GM19035 (cell line): ENCODE measurements around the gene SMAD1.
A peak's percentile ranks its signal among the peaks of the same experiment; 100 is the strongest.

Experiments
- ATAC-seq: cut with Tn5 transposase; IDR thresholded peaks from one replicate; pipeline ENCODE4 v1.9.1; 2021; ENCODE audit not compliant: unreplicated experiment

SMAD1 gene

GRCh38 chr4:145488310-145488709 lies 6.7 kb downstream of the SMAD1 start:
- no peak for ATAC-seq

DNA sequence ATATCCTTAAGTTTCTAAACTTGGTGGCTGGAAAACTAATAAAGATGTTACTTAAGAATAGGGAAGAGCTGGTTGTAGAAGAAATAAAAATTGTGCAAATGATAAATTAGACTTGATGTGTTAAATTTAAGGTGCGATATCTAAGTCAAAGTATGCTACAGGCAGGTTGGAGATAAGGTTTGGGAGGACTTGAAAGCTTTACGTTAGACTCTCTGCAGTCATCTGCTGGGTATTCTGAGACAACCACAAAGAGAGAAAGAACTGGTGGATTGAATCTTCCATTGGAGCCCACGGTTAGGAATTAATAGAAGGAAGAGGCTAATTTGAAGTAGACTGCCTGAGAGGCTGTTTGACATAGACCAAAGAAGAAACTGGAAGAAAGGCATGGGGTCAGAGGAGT lies 7.9 kb downstream of the SMAD1 start:
- no peak for ATAC-seq

- no peak for ATAC-seq
Measured at GRCh38 chr4:145490361-145490760, 8.7 kb downstream of the SMAD1 start.

- no peak for ATAC-seq
Measured at GRCh38 chr4:145490796-145491195, 9.1 kb downstream of the SMAD1 start.

DNA sequence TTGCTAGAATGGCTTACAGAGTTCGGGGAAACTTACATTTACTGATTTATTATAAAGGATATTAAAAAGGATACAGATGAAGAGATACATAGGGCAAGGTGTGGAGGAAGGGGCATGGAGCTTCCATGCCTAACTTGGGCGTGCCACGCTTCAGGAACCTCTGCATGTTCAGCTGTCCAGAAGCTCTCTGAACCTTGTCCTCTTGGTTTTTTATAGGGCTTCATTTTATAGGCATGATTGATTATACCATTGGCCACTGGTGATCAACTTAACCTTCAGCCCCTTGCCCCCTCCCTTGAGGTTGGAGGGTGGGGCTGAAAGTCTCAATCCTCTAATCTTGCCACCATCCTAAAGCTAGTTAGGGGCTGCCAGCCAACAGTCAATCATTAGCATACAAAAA lies 10.7 kb downstream of the SMAD1 start:
- no peak for ATAC-seq

GRCh38 chr4:145493166-145493565 lies 11.5 kb downstream of the SMAD1 start:
- ATAC-seq, result no peak

GRCh38 chr4:145494666-145495270 lies 13.1 kb downstream of the SMAD1 start:
- ATAC-seq, result no peak

DNA sequence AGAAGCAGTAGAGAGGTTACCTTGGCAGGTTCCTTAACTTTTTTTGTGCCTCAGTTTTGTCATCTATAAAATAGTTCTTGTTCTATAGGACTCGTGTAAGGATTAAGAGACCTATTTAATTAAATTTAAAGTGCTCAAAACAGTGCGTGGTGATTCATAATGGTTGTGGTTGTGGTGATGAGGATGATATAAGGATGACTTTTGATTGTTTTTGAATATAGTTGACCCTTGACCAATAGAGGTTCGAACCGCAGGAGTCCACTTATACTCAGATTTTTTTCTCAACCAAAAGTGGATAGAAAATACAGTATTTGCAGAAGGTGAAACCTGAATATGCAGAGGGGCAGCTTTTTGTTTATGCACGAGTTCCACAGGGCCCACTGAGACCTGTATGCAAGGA lies 14.6 kb downstream of the SMAD1 start:
- no peak for ATAC-seq

- no peak for ATAC-seq
Measured at GRCh38 chr4:145497199-145498149, 15.8 kb downstream of the SMAD1 start.

DNA sequence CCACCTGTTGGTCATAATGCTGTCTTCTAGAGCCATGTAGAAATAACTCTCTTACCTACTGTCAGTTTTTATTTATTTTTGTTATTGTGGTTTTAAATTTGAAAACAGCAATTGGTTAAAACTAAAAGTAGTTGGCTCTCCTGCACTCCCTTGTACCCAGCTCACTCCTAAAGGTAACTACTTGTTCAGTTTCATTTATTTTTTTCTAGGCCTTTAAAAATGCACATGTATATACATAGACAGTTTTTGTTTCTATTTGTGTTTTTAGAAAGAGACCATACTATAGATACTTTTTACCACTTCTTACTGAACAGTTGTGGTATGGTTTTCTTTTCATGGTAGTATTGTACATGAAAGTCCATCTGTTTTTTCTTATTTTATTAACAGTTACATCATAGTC lies 16.8 kb downstream of the SMAD1 start:
- peak; percentile 75 for ATAC-seq

DNA sequence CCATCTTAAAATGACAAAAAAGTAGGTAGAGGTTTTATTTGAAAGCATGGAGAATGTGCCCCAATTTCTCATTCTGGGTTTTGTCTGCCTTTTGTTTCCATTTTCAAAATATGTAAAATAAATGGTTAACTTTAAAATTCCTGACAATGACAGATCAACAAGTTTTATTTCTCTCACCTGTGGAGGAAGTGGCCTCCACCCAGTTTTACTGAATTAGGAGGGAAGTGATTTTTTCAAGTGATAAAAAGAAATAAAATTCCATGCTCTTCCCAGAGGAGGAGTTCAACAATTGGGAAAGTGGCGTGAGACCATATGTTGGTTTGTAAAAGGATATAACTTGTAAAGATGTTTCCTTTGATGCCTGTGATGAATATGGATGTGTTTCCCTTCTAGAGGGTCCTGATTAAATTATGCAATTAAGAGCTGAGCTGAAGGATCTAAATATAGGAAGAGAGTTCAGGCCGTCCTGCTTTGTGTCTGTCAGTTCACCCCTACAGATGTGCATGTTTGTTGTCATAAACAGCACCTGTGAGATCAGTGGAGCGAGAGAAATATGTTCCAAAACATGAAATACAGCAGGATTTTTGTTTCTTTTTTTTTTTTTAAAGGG lies 19.5 kb downstream of the SMAD1 start:
- ATAC-seq, result peak; percentile 58

GRCh38 chr4:145502809-145503208 lies 21.2 kb downstream of the SMAD1 start:
- ATAC-seq, result no peak

DNA sequence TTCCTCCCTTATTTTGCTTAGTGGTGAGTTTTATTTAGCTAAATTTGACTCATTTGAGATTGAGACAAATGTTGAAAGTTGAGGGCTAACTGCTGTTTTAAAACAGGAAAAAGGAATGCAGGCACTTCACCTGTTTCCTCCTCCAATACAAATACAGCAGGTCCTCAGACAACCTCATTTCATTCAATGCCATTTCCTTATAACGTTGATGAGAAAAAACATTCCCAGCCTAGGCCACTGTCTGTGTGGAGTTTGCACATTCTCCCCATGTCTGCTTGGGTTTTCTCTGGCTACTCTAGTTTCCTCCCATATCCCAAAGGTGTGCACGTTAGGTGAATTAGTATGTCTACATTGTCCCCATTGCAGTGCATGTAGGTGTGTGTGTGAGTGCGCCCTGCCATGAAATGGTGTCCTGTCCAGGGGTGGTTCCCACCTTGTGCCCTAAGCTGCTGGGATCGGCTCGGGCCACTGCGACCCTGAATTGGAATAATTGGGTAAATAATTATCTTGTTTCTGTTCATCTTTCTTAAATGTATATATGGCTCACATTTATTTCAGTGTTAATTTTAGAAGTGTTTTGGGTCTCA lies 21.9 kb downstream of the SMAD1 start:
- no peak for ATAC-seq

GRCh38 chr4:145505995-145506394 lies 24.3 kb downstream of the SMAD1 start:
- no peak for ATAC-seq

GRCh38 chr4:145507636-145508035 lies 26.0 kb downstream of the SMAD1 start:
- ATAC-seq, result no peak

- no peak for ATAC-seq
Measured at GRCh38 chr4:145511913-145512522, 30.4 kb downstream of the SMAD1 start.

- no peak for ATAC-seq
Measured at GRCh38 chr4:145513020-145513621, 31.5 kb downstream of the SMAD1 start.

DNA sequence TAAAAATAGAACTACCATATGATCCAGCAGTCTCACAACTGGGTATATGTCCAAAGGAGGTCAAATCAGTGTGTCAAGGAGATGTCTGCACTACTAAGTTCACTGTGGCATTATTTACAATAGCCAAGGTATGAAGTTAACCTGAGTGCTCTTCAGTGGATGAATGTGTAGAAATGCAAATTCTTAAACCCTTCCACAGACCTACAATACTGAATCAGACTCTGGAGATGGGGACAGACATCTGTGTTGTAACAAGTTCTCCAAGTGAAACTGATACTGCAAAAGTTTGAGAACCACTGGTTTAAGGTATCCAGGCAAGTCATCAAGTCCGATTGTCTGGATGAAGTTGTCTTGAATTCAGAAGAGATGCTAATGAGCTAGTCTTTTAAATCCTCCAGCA lies 38.5 kb downstream of the SMAD1 start:
- peak; percentile 44 for ATAC-seq

DNA sequence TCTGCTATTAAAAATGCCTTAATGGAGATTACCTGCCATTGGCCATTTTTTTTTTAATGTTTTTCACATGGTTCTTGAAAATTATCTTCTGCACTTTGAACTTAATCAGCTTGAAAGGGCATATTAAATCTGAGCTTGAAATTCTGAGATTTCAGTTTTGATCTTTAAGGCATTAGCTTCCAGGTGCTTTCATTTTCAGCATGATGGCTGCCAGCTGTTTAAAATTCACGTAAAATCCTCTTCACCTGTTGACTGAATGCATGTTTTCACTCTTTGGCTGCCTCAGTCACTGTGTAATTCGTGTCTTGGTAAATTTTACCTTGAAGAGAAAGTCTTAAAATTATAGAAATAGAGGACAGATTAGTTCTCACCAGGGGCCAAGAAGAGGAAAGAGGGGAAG lies 39.6 kb downstream of the SMAD1 start:
- ATAC-seq, result no peak

DNA sequence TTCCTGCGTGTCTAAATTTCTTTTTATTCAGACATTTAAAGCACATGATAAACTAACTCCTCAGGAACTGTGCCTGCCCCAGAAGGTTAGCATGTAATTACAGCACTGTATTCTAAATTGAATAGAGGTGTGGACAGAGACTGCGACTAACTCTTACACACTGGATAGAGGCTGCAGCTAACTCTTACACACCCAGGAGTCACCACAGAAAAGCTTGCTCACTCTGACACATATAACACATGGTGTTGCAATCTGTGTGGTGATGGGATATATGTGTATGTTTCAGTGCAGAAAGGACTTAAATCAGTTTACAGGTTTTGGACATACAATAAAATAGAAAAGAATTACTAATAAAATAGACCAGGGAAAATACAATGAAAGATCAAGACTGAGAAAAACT lies 41.5 kb downstream of the SMAD1 start:
- no peak for ATAC-seq

DNA sequence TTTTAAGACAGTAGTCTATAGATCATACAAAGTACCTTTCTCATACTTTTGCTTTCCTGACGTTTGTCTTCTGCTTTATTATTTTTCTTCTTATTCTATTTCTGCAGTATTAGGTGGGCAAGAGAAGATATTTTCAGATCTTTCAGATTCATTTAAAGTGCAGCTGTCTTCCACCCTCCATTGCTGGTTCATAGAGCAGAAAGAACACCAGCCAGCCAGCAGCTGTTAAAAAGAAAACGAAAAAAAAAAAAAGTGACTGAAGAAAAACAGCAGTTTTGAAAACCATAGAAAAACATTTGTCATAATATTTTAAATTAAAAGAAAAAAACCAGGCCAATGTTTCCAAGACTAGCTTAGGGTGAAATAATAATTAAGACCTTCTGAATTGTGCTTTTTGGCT lies 42.9 kb downstream of the SMAD1 start:
- ATAC-seq, result no peak
